ENCODE measurements around the gene OR10K2. TPM values are rescaled to one million over a fixed set of nuclear protein-coding genes. Genes with fewer than 3 reads are reported as not detected.

OR10K2 gene
- total RNA-seq, 2 experiments from 2014 or later: not detected

- Histone ChIP-seq H3K9me3 (ENCODE audit: control insufficient read depth in 1 of 2, insufficient read depth in 1 of 2, low read length in 2 of 2) (peaks cover 13 to 19% of the 10 kb centered on the region in 2 experiments), H3K4me1 (ENCODE audit: insufficient read depth, low read length) (no peaks in the 10 kb centered on the region), H3K36me3 (ENCODE audit: insufficient read depth, low read length) (no peaks in the 10 kb centered on the region), H3K27ac (ENCODE audit: low read depth in 1 of 2, low read length in 2 of 2) (no peak overlapping the region), H3K4me3 (ENCODE audit: low read length) (no peak overlapping the region), H3K27me3 (ENCODE audit: control insufficient read depth in 1 of 2, insufficient read depth in 2 of 2, low read length in 2 of 2) (peaks cover 0 to 7% of the 10 kb centered on the region in 2 experiments)
- no peak overlapping the region for H3K4me3 Mint-ChIP-seq
- ChIA-PET POLR2A (no interaction called here), CTCF (no interaction called here)
- intact Hi-C loops (cut with DNase I, micrococcal nuclease): no loop called here
- H3K27me3 Mint-ChIP-seq: peaks cover 32% of the 10 kb centered on the region
- no peak for DNase-seq
- no peak for ATAC-seq (ENCODE audit: poor library complexity)
- no peaks in the 10 kb centered on the region for H3K36me3 Mint-ChIP-seq (ENCODE audit: low read depth)
- peaks cover 6% of the 10 kb centered on the region for H3K9me3 Mint-ChIP-seq
- H3K4me1 Mint-ChIP-seq (ENCODE audit: low read depth): no peaks in the 10 kb centered on the region
- no peak overlapping the region for H3K27ac Mint-ChIP-seq
- TF ChIP-seq, protein P1, sequence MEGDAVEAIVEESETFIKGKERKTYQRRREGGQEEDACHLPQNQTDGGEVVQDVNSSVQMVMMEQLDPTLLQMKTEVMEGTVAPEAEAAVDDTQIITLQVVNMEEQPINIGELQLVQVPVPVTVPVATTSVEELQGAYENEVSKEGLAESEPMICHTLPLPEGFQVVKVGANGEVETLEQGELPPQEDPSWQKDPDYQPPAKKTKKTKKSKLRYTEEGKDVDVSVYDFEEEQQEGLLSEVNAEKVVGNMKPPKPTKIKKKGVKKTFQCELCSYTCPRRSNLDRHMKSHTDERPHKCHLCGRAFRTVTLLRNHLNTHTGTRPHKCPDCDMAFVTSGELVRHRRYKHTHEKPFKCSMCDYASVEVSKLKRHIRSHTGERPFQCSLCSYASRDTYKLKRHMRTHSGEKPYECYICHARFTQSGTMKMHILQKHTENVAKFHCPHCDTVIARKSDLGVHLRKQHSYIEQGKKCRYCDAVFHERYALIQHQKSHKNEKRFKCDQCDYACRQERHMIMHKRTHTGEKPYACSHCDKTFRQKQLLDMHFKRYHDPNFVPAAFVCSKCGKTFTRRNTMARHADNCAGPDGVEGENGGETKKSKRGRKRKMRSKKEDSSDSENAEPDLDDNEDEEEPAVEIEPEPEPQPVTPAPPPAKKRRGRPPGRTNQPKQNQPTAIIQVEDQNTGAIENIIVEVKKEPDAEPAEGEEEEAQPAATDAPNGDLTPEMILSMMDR (IDR thresholded peaks at IDR 0.05): no peak
These were observed 54.7 kb downstream of the OR10K2 start for GRCh38 chr1:158371188-158371953.

Other genes starting within 250 kb of the OR10K2 start
- gene CD1D, start 245.3 kb downstream of the OR10K2 start, total RNA-seq: under 1 TPM; 0.11 to 0.14 TPM
- gene CD1A, start 171.8 kb downstream of the OR10K2 start, total RNA-seq: not detected
- under 1 TPM; 0.39 to 0.49 TPM for gene CD1C, start 136.3 kb downstream of the OR10K2 start, total RNA-seq
- not detected for gene CD1B, start 94.7 kb downstream of the OR10K2 start, total RNA-seq
- not detected for gene CD1E, start 72.3 kb downstream of the OR10K2 start, total RNA-seq
- gene OR10T2, start 26.8 kb downstream of the OR10K2 start, total RNA-seq: not detected
- gene OR10K1, start 35.6 kb upstream of the OR10K2 start, total RNA-seq: not detected
- gene OR10R2, start 46.0 kb upstream of the OR10K2 start, total RNA-seq: not detected
- gene OR6Y1, start 128.2 kb upstream of the OR10K2 start, total RNA-seq: not detected
- not detected for gene OR6P1, start 144.3 kb upstream of the OR10K2 start, total RNA-seq
- gene OR10X1, start 153.7 kb upstream of the OR10K2 start, total RNA-seq: not detected
- gene OR10Z1, start 179.0 kb upstream of the OR10K2 start, total RNA-seq: not detected